Liver (tissue), 9 donors: ENCODE data around the gene PITPNC1. TPM values are rescaled to one million over a fixed set of nuclear protein-coding genes. Genes with fewer than 3 reads are reported as not detected.

Experiments
- DNase-seq: peaks from one replicate; pipeline ENCODE4 v3.0.0-alpha.2; 2017; ENCODE audit warnings: low spot score
- H3K27ac ChIP-seq, 2 donors: one replicate each; pipeline ENCODE4 v1.7.0; 2013; ENCODE audit warnings: inconsistent platforms in 2 of 2, low read length in 2 of 2, control low read depth in 1 of 2, low read depth in 1 of 2, mild to moderate bottlenecking in 1 of 2
- H3K27me3 ChIP-seq, 4 donors: one replicate each; pipeline versions ENCODE4 v1.6.1 to v1.7.0; 2013; ENCODE audit warnings: low read length in 3 of 4, inconsistent platforms in 1 of 4, mild to moderate bottlenecking in 1 of 4, moderate library complexity in 1 of 4; ENCODE audit not compliant: control insufficient read depth in 4 of 4, insufficient read depth in 4 of 4
- H3K36me3 ChIP-seq, 4 donors: one replicate each; pipeline versions ENCODE4 v1.6.1 to v1.7.0; 2013; ENCODE audit warnings: low read length in 3 of 4, mild to moderate bottlenecking in 3 of 4, low read depth in 1 of 4, moderate library complexity in 1 of 4; ENCODE audit not compliant: control insufficient read depth in 4 of 4, insufficient read depth in 3 of 4
- H3K4me1 ChIP-seq, 4 donors: one replicate each; pipeline versions ENCODE4 v1.6.1 to v1.7.0; 2013; ENCODE audit warnings: low read length in 3 of 4, mild to moderate bottlenecking in 3 of 4, moderate library complexity in 1 of 4; ENCODE audit not compliant: control insufficient read depth in 4 of 4, insufficient read depth in 4 of 4
- H3K4me3 ChIP-seq, 3 donors: one replicate each; pipeline versions ENCODE4 v1.6.1 to v1.7.0; 2013; ENCODE audit warnings: low read length in 3 of 3, control low read depth in 1 of 3, low read depth in 1 of 3, mild to moderate bottlenecking in 1 of 3
- H3K9ac ChIP-seq, 2 donors: one replicate each; pipeline ENCODE4 v1.7.0; 2013; ENCODE audit warnings: low read length in 2 of 2, mild to moderate bottlenecking in 2 of 2, moderate library complexity in 2 of 2, control low read depth in 1 of 2, low read depth in 1 of 2
- H3K9me3 ChIP-seq, 4 donors: one replicate each; pipeline versions ENCODE4 v1.6.1 to v1.7.0; 2013; ENCODE audit warnings: low read length in 3 of 4; ENCODE audit not compliant: control insufficient read depth in 4 of 4
- EGR1 ChIP-seq, 2 donors: IDR thresholded peaks; 2 replicates each; pipeline ENCODE4 v1.6.1; 2016 to 2018; ENCODE audit warnings: antibody characterized with exemption in 2 of 2, low read depth in 2 of 2
- FOXA1 ChIP-seq: IDR thresholded peaks from 2 replicates; pipeline ENCODE4 v1.6.1; 2016; ENCODE audit warnings: antibody characterized with exemption
- FOXA2 ChIP-seq: IDR thresholded peaks from 2 replicates; pipeline ENCODE4 v1.6.1; 2016; ENCODE audit warnings: antibody characterized with exemption
- GABPA ChIP-seq, 2 donors: IDR thresholded peaks in 1 of 2; conservative IDR thresholded peaks in 1 of 2; 2 replicates each; pipeline ENCODE4 v1.6.1; 2016; ENCODE audit warnings: antibody characterized with exemption in 2 of 2, mild to moderate bottlenecking in 1 of 2, moderate library complexity in 1 of 2
- HNF4A ChIP-seq, 2 donors: conservative IDR thresholded peaks; 2 replicates each; pipeline ENCODE4 v1.6.1; 2016; ENCODE audit warnings: antibody characterized with exemption in 2 of 2, mild to moderate bottlenecking in 2 of 2
- HNF4G ChIP-seq: IDR thresholded peaks from 2 replicates; pipeline ENCODE4 v1.6.1; 2016; ENCODE audit warnings: antibody characterized with exemption
- JUND ChIP-seq, 2 donors: IDR thresholded peaks; 2 replicates each; pipeline ENCODE4 v1.6.1; 2016; ENCODE audit warnings: antibody characterized with exemption in 2 of 2
- NR2F2 ChIP-seq: IDR thresholded peaks from 2 replicates; pipeline ENCODE4 v1.6.1; 2016; ENCODE audit warnings: antibody characterized with exemption
- RAD21 ChIP-seq, 2 donors: IDR thresholded peaks; 2 replicates each; pipeline ENCODE4 v1.6.1; 2016; ENCODE audit warnings: antibody characterized with exemption in 2 of 2, mild to moderate bottlenecking in 2 of 2
- REST ChIP-seq: IDR thresholded peaks from 2 replicates; pipeline ENCODE4 v1.6.1; 2016; ENCODE audit warnings: antibody characterized with exemption, mild to moderate bottlenecking
- RXRA ChIP-seq, 2 donors: IDR thresholded peaks; 2 replicates each; pipeline ENCODE4 v1.6.1; 2017 to 2018; ENCODE audit warnings: antibody characterized with exemption in 2 of 2, mild to moderate bottlenecking in 1 of 2
- SP1 ChIP-seq: IDR thresholded peaks from 2 replicates; pipeline ENCODE4 v1.6.1; 2018; ENCODE audit warnings: antibody characterized with exemption, mild to moderate bottlenecking
- TAF1 ChIP-seq: conservative IDR thresholded peaks from 2 replicates; pipeline ENCODE4 v1.6.1; 2016; ENCODE audit warnings: antibody characterized with exemption, mild to moderate bottlenecking
- YY1 ChIP-seq: IDR thresholded peaks from 2 replicates; pipeline ENCODE4 v1.6.1; 2016; ENCODE audit warnings: antibody characterized with exemption, mild to moderate bottlenecking
- ZBTB33 ChIP-seq: IDR thresholded peaks from 2 replicates; pipeline ENCODE4 v1.6.1; 2016; ENCODE audit warnings: antibody characterized with exemption
- WGBS: extraction: QIAGEN DNeasy Blood & Tissue Kit; methylation state at CpG from one replicate; pipeline ENCODE4 v1.1.7; 2013; 5-methylcytosine and 5-hydroxymethylcytosine counted together
- polyA plus RNA-seq, 2 donors: library from polyadenylated mRNA; stranded (reverse) in 1 of 2; unstranded in 1 of 2; fragments of 200-250 nt in 1 of 2; fragments of >200 nt in 1 of 2; fragmentation: Nextera tagmentation in 1 of 2; extraction: Ambion mirVana in 1 of 2; gene quantifications; one replicate each; pipeline versions ENCODE4 v1.2.1 to v1.2.3, GENCODE V29; 2013 to 2015
- total RNA-seq, 2 donors: library from RNA; depleted of rRNA; stranded (reverse); fragments of >200 nt; gene quantifications; one replicate each; pipeline ENCODE4 v1.2.3, GENCODE V29; 2014
- TF ChIP-seq, protein P1 (sequence below): IDR thresholded peaks from 2 replicates; pipeline ENCODE4 v1.6.1; 2016; ENCODE audit warnings: antibody characterized with exemption
- TF ChIP-seq, protein P2 (sequence below): IDR thresholded peaks from 2 replicates; pipeline ENCODE4 v1.6.1; 2016; ENCODE audit warnings: antibody characterized with exemption
- TF ChIP-seq, protein P3 (sequence below): fragments of 150-350 bp; IDR thresholded peaks from 2 replicates; pipeline ENCODE4 v1.5.1; 2017; ENCODE audit warnings: improper control_type of control experiment, low read depth, low read length; ENCODE audit not compliant: missing input control
- donor health status: healthy.
- donor health status: healthy.
- donor health status: healthy.
- donor health status: healthy.
- donor health status: healthy.

PITPNC1 gene
- total and polyA plus RNA-seq, 4 donors, result 2.3 to 10.2 (median 5.7) TPM

DNA sequence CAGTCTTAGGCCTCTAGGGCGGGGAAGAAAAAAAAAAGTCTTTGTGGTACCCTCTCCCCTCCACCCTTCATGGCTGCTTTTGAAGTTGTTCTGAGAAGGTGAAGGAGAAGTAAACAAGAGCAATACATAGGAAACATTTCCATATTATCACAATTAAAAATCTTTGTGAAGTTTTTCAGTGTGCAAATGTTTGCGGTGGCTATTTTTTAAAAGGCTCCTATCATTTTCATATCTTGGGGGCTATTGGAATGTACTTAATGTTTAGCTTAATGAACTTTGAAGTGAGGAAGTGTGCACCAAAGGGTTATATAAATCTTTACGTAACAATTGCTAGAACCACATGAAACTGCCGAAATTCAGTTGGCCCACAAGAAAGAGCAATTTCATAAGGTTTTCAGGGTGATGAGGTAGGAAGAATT, 348.3 kb downstream of the PITPNC1 start (continued):
- TF ChIP-seq, protein P1, sequence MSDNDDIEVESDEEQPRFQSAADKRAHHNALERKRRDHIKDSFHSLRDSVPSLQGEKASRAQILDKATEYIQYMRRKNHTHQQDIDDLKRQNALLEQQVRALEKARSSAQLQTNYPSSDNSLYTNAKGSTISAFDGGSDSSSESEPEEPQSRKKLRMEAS, result no peak
- TF ChIP-seq, protein P2, sequence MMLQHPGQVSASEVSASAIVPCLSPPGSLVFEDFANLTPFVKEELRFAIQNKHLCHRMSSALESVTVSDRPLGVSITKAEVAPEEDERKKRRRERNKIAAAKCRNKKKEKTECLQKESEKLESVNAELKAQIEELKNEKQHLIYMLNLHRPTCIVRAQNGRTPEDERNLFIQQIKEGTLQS, result no peak

GRCh38 chr17:67725807-67726206, 348.7 kb downstream of the PITPNC1 start:
- no peaks in the 10 kb centered on the region for H3K9me3 ChIP-seq
- H3K27ac ChIP-seq, result no peak overlapping the region
- H3K36me3 ChIP-seq, result peaks cover 8 to 62% (median 49%) of the 10 kb centered on the region in 4 donors
- no peak for DNase-seq
- no peak overlapping the region for H3K9ac ChIP-seq
- WGBS, result 97% methylated on average over 4 of the region's 4 CpGs
- no peak overlapping the region for H3K4me3 ChIP-seq
- TF ChIP-seq, protein P1, result no peak
- TF ChIP-seq HNF4A (conservative IDR thresholded peaks at IDR 0.05) (no peak), TAF1 (no peak), RXRA (IDR thresholded peaks at IDR 0.05) (no peak), NR2F2 (no peak), JUND (IDR thresholded peaks at IDR 0.05) (no peak), REST (no peak), YY1 (no peak), ZBTB33 (no peak), GABPA (IDR thresholded peaks at IDR 0.05 in 1 of 2, conservative IDR thresholded peaks at IDR 0.05 in 1 of 2) (no peak), HNF4G (no peak), EGR1 (IDR thresholded peaks at IDR 0.05; ENCODE audit: low read depth in 2 of 2) (no peak), RAD21 (IDR thresholded peaks at IDR 0.05) (no peak), FOXA1 (no peak), SP1 (no peak), FOXA2 (no peak)
- TF ChIP-seq, protein P3, sequence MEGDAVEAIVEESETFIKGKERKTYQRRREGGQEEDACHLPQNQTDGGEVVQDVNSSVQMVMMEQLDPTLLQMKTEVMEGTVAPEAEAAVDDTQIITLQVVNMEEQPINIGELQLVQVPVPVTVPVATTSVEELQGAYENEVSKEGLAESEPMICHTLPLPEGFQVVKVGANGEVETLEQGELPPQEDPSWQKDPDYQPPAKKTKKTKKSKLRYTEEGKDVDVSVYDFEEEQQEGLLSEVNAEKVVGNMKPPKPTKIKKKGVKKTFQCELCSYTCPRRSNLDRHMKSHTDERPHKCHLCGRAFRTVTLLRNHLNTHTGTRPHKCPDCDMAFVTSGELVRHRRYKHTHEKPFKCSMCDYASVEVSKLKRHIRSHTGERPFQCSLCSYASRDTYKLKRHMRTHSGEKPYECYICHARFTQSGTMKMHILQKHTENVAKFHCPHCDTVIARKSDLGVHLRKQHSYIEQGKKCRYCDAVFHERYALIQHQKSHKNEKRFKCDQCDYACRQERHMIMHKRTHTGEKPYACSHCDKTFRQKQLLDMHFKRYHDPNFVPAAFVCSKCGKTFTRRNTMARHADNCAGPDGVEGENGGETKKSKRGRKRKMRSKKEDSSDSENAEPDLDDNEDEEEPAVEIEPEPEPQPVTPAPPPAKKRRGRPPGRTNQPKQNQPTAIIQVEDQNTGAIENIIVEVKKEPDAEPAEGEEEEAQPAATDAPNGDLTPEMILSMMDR, result no peak
- TF ChIP-seq, protein P2, result no peak
- H3K4me1 ChIP-seq, result peaks cover 0 to 12% (median 6%) of the 10 kb centered on the region in 4 donors
- no peaks in the 10 kb centered on the region for H3K27me3 ChIP-seq
